Smooth muscle cell (in vitro differentiated cells): ENCODE results near the gene RPS6KA3. TPM values are rescaled to one million over a fixed set of nuclear protein-coding genes. Genes with fewer than 3 reads are reported as not detected.

Experiments
- DNase-seq: peaks from one replicate; lab custom pipeline; 2025; ENCODE audit not compliant: unreplicated experiment; lab: John Stamatoyannopoulos, UW
- H2AFZ ChIP-seq: fragments of 200-600 bp; sonication (generic); 2 replicates; pipeline ENCODE4 v1.6.0; 2016; ENCODE audit warnings: antibody characterized with exemption, low read depth, mild to moderate bottlenecking
- H3F3A ChIP-seq: fragments of 200-600 bp; sonication (generic); 2 replicates; pipeline ENCODE4 v1.6.0; 2017; ENCODE audit warnings: antibody characterized with exemption, low read depth
- H3K27ac ChIP-seq: fragments of 200-600 bp; sonication (generic); 2 replicates; pipeline ENCODE4 v1.5.1; 2016; ENCODE audit warnings: low read depth, mild to moderate bottlenecking
- H3K27me3 ChIP-seq: fragments of 200-600 bp; sonication (generic); 2 replicates; pipeline ENCODE4 v1.6.1; 2016; ENCODE audit warnings: low read depth, mild to moderate bottlenecking
- H3K36me3 ChIP-seq: fragments of 200-600 bp; sonication (generic); 2 replicates; pipeline ENCODE4 v1.5.1; 2016; ENCODE audit warnings: low read depth
- H3K4me1 ChIP-seq: fragments of 200-600 bp; sonication (generic); 2 replicates; pipeline ENCODE4 v1.5.1; 2016; ENCODE audit warnings: low read depth
- H3K4me2 ChIP-seq: fragments of 200-600 bp; sonication (generic); 2 replicates; pipeline ENCODE4 v1.6.0; 2016; ENCODE audit warnings: mild to moderate bottlenecking
- H3K4me3 ChIP-seq: fragments of 200-600 bp; sonication (generic); 2 replicates; pipeline ENCODE4 v1.5.1; 2016; ENCODE audit warnings: mild to moderate bottlenecking
- H3K79me2 ChIP-seq: fragments of 200-600 bp; sonication (generic); 2 replicates; pipeline ENCODE4 v1.6.0; 2016; ENCODE audit warnings: low read depth, mild to moderate bottlenecking
- H3K9ac ChIP-seq: fragments of 200-600 bp; sonication (generic); 2 replicates; pipeline ENCODE4 v1.6.0; 2016; ENCODE audit warnings: low read depth
- H3K9me3 ChIP-seq: fragments of 200-600 bp; sonication (generic); replicated peaks from 2 replicates; pipeline ENCODE4 v1.5.1; 2016; ENCODE audit warnings: low read depth
- H4K20me1 ChIP-seq: fragments of 200-600 bp; sonication (generic); 2 replicates; pipeline ENCODE4 v1.6.0; 2016; ENCODE audit warnings: low read depth
- CTCF ChIP-seq: fragments of 200-600 bp; sonication (generic); IDR thresholded peaks from 2 replicates; pipeline ENCODE4 v1.5.1; 2017; ENCODE audit warnings: borderline replicate concordance, mild to moderate bottlenecking, antibody characterized with exemption; ENCODE audit not compliant: insufficient read depth, poor library complexity, severe bottlenecking
- WGBS: methylation state at CpG from one replicate; pipeline ENCODE4 v1.1.7; 2016; ENCODE audit warnings: low lambda C conversion rate; 5-methylcytosine and 5-hydroxymethylcytosine counted together
- polyA plus RNA-seq: library from polyadenylated mRNA; unstranded; fragments of >200 nt; fragmentation: Nextera tagmentation; extraction: Ambion mirVana; gene quantifications from 2 replicates; pipeline ENCODE4 v1.2.1, GENCODE V29; 2016
- total RNA-seq: library from RNA; depleted of rRNA; stranded (reverse); fragments of >200 nt; gene quantifications from 2 replicates; pipeline ENCODE4 v1.2.3, GENCODE V29; 2014

The RPS6KA3 gene
- total and polyA plus RNA-seq, 2 experiments from 2014 or later: 15.4 to 37.2 TPM

GRCh38 chrX:20284992-20285391 lies 18.3 kb upstream of the RPS6KA3 start:
- Histone ChIP-seq H3K27ac (no peak overlapping the region), H3K27me3 (no peaks in the 10 kb centered on the region), H3K36me3 (no peaks in the 10 kb centered on the region), H3K9me3 (no peaks in the 10 kb centered on the region), H4K20me1 (no peaks in the 10 kb centered on the region), H3K4me1 (no peaks in the 10 kb centered on the region), H3K4me2 (no peak overlapping the region), H3K79me2 (no peaks in the 10 kb centered on the region), H3F3A (no peaks in the 10 kb centered on the region), H2AFZ (no peak overlapping the region), H3K4me3 (no peak overlapping the region), H3K9ac (no peak overlapping the region)
- TF ChIP-seq CTCF: no peak
- WGBS: 84% methylated on average over 1 of the region's 1 CpG
- no peak for DNase-seq

DNA sequence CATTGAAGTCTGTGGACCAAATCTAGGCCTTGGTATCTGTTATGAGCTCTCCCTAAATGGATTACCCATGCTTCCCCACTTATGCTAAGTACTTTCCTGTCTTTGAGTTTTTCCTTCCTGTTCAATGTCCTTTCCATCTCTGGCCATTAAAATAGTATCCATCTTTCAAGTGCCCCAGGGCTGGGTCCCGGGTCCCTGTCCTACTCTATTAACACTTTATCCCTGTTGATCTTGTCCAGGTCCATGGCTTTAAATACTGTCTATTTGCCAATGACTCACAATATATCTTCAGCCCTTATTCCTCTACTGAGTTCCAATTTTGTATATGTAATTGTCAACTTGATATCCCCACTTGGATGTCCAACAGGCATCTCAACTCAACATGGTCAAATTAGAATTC lies 17.7 kb upstream of the RPS6KA3 start:
- WGBS: 53% methylated on average over 1 of the region's 1 CpG
- no peak for DNase-seq
- H3K27me3 ChIP-seq: no peaks in the 10 kb centered on the region

GRCh38 chrX:20280938-20281337 lies 14.2 kb upstream of the RPS6KA3 start:
- DNase-seq: no peak
- no peaks in the 10 kb centered on the region for H4K20me1 ChIP-seq
- no peaks in the 10 kb centered on the region for H3K9me3 ChIP-seq
- H2AFZ ChIP-seq: no peak overlapping the region
- no peak overlapping the region for H3K4me2 ChIP-seq
- no peaks in the 10 kb centered on the region for H3K4me1 ChIP-seq
- no peak overlapping the region for H3K27ac ChIP-seq
- H3F3A ChIP-seq: no peaks in the 10 kb centered on the region
- no peak overlapping the region for H3K9ac ChIP-seq
- H3K79me2 ChIP-seq: no peaks in the 10 kb centered on the region
- H3K36me3 ChIP-seq: no peaks in the 10 kb centered on the region
- H3K4me3 ChIP-seq: no peak overlapping the region
- WGBS: 88% methylated on average over 4 of the region's 4 CpGs
- no peaks in the 10 kb centered on the region for H3K27me3 ChIP-seq
- no peak for TF ChIP-seq CTCF

More for the DNA sequence above, 17.7 kb upstream of the RPS6KA3 start:
- Histone ChIP-seq H3K79me2 (no peaks in the 10 kb centered on the region), H3K4me2 (no peak overlapping the region), H2AFZ (no peak overlapping the region), H3K4me3 (no peak overlapping the region), H3F3A (no peaks in the 10 kb centered on the region), H3K9ac (no peak overlapping the region), H3K27ac (no peak overlapping the region), H4K20me1 (no peaks in the 10 kb centered on the region), H3K4me1 (no peaks in the 10 kb centered on the region), H3K36me3 (no peaks in the 10 kb centered on the region), H3K9me3 (no peaks in the 10 kb centered on the region)
- no peak for TF ChIP-seq CTCF

DNA sequence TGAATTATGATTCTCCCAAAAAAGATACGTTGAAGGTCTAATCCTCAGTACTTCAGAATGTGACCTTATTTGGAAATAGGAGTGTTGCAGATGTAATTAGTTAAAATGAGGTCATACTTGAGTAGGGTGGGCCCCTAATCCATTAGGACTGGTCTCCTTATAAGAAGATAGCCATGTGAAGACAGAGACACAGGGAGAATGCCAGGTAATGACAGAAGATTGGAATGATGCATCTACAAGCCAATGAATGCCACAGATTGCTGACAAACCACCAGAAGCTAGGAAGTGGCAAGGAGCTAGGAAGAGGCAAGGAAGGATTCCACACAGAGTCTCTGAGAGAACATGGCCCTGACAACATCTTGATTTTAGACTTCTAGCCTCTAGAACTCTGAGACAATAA lies 7.4 kb upstream of the RPS6KA3 start:
- Histone ChIP-seq H3K36me3 (no peaks in the 10 kb centered on the region), H3K4me3 (no peak overlapping the region), H4K20me1 (no peaks in the 10 kb centered on the region), H3K4me2 (no peak overlapping the region), H3K27ac (no peak overlapping the region), H3F3A (peaks cover 5% of the 10 kb centered on the region), H2AFZ (no peak overlapping the region), H3K79me2 (no peaks in the 10 kb centered on the region), H3K9ac (no peak overlapping the region), H3K4me1 (no peaks in the 10 kb centered on the region), H3K9me3 (no peaks in the 10 kb centered on the region), H3K27me3 (no peaks in the 10 kb centered on the region)
- DNase-seq: no peak
- TF ChIP-seq CTCF: no peak
- 19% methylated on average over 1 of the region's 1 CpG for WGBS
